Suprapubic skin (tissue), 4 donors: ENCODE results near the gene DIAPH1.

Source experiments
- EP300 ChIP-seq: sonication (generic); formaldehyde crosslinking; IDR thresholded peaks from one replicate; pipeline ENCODE4 v1.6.1; 2017; ENCODE audit warnings: antibody characterized with exemption
- POLR2A ChIP-seq, 2 donors: fragments of 450-650 bp; IDR thresholded peaks; one replicate each; pipeline ENCODE4 v1.6.1; 2017; ENCODE audit warnings: antibody characterized with exemption in 2 of 2, mild to moderate bottlenecking in 2 of 2, moderate library complexity in 2 of 2
- POLR2AphosphoS5 ChIP-seq, 3 donors: sonication (generic); formaldehyde crosslinking; IDR thresholded peaks; one replicate each; pipeline ENCODE4 v1.6.1; 2017; ENCODE audit warnings: antibody characterized with exemption in 3 of 3
- TF ChIP-seq, protein P1 (sequence below), 2 donors: fragments of 200-600 bp in 1 of 2; fragments of 450-650 bp in 1 of 2; sonication (generic) in 1 of 2; IDR thresholded peaks; one replicate each; pipeline ENCODE4 v1.5.1; 2016 to 2019; ENCODE audit warnings: antibody characterized with exemption in 2 of 2, mild to moderate bottlenecking in 1 of 2, moderate library complexity in 1 of 2

DNA sequence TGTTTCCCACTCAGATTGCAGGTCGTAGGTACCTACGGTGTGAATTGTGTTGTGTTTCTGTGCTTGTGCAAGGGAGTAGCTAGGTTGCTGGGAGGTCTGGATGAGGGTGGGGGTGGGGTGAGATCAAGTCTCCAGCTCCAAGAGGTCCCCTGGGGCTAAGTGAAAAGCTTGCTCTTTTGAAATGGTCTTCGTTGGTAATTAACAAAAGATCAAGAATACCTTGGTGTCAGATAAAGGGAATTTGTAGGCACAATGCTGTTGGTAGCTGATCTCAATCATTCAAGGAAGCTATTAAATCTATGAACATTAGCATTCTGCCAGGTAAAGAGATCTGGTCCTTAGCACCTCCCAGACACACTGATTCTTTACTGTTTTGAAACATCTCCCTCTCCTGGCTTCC lies 134.9 kb downstream of the DIAPH1 start:
- TF ChIP-seq POLR2A (IDR thresholded peaks at IDR 0.05) (no peak), POLR2AphosphoS5 (IDR thresholded peaks at IDR 0.05) (no peak), EP300 (no peak)
- TF ChIP-seq, protein P1, sequence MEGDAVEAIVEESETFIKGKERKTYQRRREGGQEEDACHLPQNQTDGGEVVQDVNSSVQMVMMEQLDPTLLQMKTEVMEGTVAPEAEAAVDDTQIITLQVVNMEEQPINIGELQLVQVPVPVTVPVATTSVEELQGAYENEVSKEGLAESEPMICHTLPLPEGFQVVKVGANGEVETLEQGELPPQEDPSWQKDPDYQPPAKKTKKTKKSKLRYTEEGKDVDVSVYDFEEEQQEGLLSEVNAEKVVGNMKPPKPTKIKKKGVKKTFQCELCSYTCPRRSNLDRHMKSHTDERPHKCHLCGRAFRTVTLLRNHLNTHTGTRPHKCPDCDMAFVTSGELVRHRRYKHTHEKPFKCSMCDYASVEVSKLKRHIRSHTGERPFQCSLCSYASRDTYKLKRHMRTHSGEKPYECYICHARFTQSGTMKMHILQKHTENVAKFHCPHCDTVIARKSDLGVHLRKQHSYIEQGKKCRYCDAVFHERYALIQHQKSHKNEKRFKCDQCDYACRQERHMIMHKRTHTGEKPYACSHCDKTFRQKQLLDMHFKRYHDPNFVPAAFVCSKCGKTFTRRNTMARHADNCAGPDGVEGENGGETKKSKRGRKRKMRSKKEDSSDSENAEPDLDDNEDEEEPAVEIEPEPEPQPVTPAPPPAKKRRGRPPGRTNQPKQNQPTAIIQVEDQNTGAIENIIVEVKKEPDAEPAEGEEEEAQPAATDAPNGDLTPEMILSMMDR (IDR thresholded peaks at IDR 0.05) = no peak
